ENCODE data around the gene PDIA2. TPM values are rescaled to one million over a fixed set of nuclear protein-coding genes. Genes with fewer than 3 reads are reported as not detected.

The PDIA2 gene
- total and polyA plus RNA-seq, 9 donors = 0.46 to 1.8 (median 0.63) TPM

DNA sequence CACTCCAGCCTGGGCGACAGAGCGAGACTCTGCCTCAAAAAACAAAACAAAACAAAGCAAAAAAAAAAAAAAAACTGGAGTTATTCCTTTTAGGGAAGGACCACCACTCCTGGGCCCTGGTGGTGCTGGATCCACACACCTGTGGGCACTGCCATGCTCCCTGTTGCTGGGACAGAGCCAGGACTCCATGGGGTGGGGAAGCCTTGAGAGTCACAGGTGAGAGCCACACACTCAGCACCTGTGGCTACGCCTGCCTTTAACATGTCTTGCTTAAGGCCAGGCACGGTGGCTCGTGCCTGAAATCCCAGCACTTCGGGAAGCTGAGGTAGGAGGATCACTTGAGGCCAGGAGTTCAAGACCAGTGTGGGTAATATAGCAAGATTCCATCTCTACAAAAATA is 18.3 kb downstream of the PDIA2 start:
- DNase-seq = no peak
- peaks cover 62% of the 10 kb centered on the region for H3K36me3 ChIP-seq (ENCODE audit: control insufficient read depth, insufficient read depth, low read length)
- H3K9me3 ChIP-seq (replicated peaks; ENCODE audit: control insufficient read depth, low read depth, low read length) = no peaks in the 10 kb centered on the region
- H3K4me1 ChIP-seq (ENCODE audit: control insufficient read depth, insufficient read depth, low read length) = no peaks in the 10 kb centered on the region
- WGBS (ENCODE audit: insufficient coverage) = 100% methylated on average over 1 of the region's 6 CpGs
- H3K4me3 ChIP-seq (ENCODE audit: low read length) = no peak overlapping the region
- no peaks in the 10 kb centered on the region for H3K27me3 ChIP-seq (ENCODE audit: control insufficient read depth, insufficient read depth, low read length)
- H3K27ac ChIP-seq (ENCODE audit: low read length) = no peak overlapping the region

DNA sequence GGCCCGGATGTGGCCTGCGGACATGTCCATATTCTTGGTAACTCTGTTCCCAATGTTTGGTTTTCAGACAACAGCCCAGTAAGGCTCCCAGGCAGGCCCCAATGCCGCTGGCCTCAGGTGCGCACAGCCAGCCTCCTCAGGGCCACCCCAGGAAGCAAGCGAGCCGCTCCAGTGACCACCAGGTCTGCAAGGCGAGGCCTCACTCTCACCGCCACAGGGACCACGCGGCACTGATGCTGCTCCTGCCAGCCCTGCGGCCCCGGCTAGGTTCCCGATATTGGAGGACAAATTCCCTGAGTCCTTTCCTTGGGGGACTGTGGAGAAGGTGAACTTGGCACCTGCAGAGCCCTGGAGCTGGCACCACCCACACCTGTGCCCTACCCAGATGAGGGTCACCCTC is 19.0 kb downstream of the PDIA2 start:
- Histone ChIP-seq H3K4me3 (ENCODE audit: low read length) (no peak overlapping the region), H3K9me3 (replicated peaks; ENCODE audit: control insufficient read depth, low read depth, low read length) (no peaks in the 10 kb centered on the region), H3K36me3 (ENCODE audit: control insufficient read depth, insufficient read depth, low read length) (peaks cover 59% of the 10 kb centered on the region), H3K27ac (ENCODE audit: low read length) (no peak overlapping the region), H3K4me1 (ENCODE audit: control insufficient read depth, insufficient read depth, low read length) (no peaks in the 10 kb centered on the region), H3K27me3 (ENCODE audit: control insufficient read depth, insufficient read depth, low read length) (no peaks in the 10 kb centered on the region)
- DNase-seq = no peak
- 95% methylated on average over 13 of the region's 13 CpGs for WGBS (ENCODE audit: insufficient coverage)

GRCh38 chr16:303760-304505 is 21.0 kb downstream of the PDIA2 start:
- no peaks in the 10 kb centered on the region for H3K27me3 ChIP-seq (ENCODE audit: control insufficient read depth, insufficient read depth, low read length)
- H3K4me1 ChIP-seq (ENCODE audit: control insufficient read depth, insufficient read depth, low read length) = no peaks in the 10 kb centered on the region
- DNase-seq = no peak
- no peak overlapping the region for H3K27ac ChIP-seq (ENCODE audit: low read length)
- WGBS (ENCODE audit: insufficient coverage) = 85% methylated on average over 37 of the region's 43 CpGs
- H3K4me3 ChIP-seq (ENCODE audit: low read length) = no peak overlapping the region
- peaks cover 53% of the 10 kb centered on the region for H3K36me3 ChIP-seq (ENCODE audit: control insufficient read depth, insufficient read depth, low read length)
- no peaks in the 10 kb centered on the region for H3K9me3 ChIP-seq (replicated peaks; ENCODE audit: control insufficient read depth, low read depth, low read length)

DNA sequence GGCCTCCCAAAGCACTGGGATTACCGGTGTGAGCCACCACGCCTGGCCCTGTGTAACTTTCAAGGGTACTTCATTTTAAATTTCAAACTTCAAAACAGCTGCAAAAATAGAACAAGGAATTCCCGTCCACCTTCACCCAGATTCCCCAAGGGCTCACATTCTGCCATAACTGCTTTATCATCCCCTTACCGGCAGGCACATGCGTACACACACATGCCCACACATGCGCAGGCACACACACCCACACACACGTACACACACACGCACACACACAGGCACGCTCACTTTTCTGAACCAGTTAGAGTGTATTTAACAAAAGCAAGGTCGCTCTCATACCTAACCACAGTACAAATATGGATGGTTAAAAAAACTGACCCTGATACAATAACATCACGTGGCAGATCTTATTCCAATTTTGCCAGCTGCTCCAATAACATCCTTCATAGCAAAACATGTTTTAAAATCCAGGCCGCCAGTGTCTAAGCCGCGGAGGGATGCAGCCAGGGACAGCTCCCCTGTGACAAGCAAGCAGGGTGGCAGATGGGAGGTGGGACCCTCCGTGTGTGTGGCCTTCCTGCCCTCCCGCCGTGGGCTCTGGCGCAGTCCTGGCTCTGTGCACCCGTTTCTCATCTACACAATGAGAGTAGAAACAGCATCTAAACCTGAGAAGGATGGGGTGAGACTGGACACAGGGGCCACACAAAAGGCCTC is 23.1 kb downstream of the PDIA2 start:
- no peaks in the 10 kb centered on the region for H3K4me1 ChIP-seq (ENCODE audit: control insufficient read depth, insufficient read depth, low read length)
- no peak overlapping the region for H3K4me3 ChIP-seq (ENCODE audit: low read length)
- H3K9me3 ChIP-seq (replicated peaks; ENCODE audit: control insufficient read depth, low read depth, low read length) = no peaks in the 10 kb centered on the region
- no peaks in the 10 kb centered on the region for H3K27me3 ChIP-seq (ENCODE audit: control insufficient read depth, insufficient read depth, low read length)
- H3K27ac ChIP-seq (ENCODE audit: low read length) = no peak overlapping the region
- peaks cover 60% of the 10 kb centered on the region for H3K36me3 ChIP-seq (ENCODE audit: control insufficient read depth, insufficient read depth, low read length)
- 70% methylated on average over 9 of the region's 19 CpGs for whole genome bisulfite sequencing (ENCODE audit: insufficient coverage)
- no peak for DNase-seq

DNA sequence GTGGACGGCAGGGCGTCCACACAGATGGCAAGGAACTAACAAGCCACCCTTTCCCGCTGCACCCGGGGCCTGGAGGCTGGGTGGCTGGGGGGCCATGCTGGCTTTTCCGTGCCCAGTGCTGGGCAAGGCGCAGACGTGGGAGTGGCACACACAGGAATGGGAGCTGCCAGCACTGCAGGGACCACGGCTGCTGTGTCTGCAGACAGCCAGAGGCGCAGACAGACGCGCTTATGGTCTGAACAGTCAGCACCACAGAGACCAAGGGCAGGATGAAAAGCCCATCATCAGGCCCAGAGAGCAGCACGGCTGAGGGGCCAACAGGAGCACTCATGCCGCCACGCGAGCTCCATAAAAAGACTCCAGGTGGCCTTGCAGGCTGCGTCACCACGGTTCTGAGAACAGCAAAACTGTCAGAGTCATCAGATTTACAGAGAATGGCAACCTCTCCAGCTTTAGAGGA is 24.0 kb downstream of the PDIA2 start:
- Histone ChIP-seq H3K9me3 (replicated peaks; ENCODE audit: control insufficient read depth, low read depth, low read length) (no peaks in the 10 kb centered on the region), H3K27me3 (ENCODE audit: control insufficient read depth, insufficient read depth, low read length) (no peaks in the 10 kb centered on the region), H3K36me3 (ENCODE audit: control insufficient read depth, insufficient read depth, low read length) (peaks cover 61% of the 10 kb centered on the region), H3K4me3 (ENCODE audit: low read length) (no peak overlapping the region), H3K27ac (ENCODE audit: low read length) (no peak overlapping the region), H3K4me1 (ENCODE audit: control insufficient read depth, insufficient read depth, low read length) (no peaks in the 10 kb centered on the region)
- DNase-seq = no peak
- 72% methylated on average over 15 of the region's 17 CpGs for WGBS (ENCODE audit: insufficient coverage)

GRCh38 chr16:307691-308312 is 24.8 kb downstream of the PDIA2 start:
- no peak overlapping the region for H3K27ac ChIP-seq (ENCODE audit: low read length)
- 81% methylated on average over 18 of the region's 21 CpGs for WGBS (ENCODE audit: insufficient coverage)
- H3K4me1 ChIP-seq (ENCODE audit: control insufficient read depth, insufficient read depth, low read length) = no peaks in the 10 kb centered on the region
- DNase-seq = no peak
- H3K9me3 ChIP-seq (replicated peaks; ENCODE audit: control insufficient read depth, low read depth, low read length) = no peaks in the 10 kb centered on the region
- H3K36me3 ChIP-seq (ENCODE audit: control insufficient read depth, insufficient read depth, low read length) = peaks cover 61% of the 10 kb centered on the region
- no peaks in the 10 kb centered on the region for H3K27me3 ChIP-seq (ENCODE audit: control insufficient read depth, insufficient read depth, low read length)
- no peak overlapping the region for H3K4me3 ChIP-seq (ENCODE audit: low read length)

DNA sequence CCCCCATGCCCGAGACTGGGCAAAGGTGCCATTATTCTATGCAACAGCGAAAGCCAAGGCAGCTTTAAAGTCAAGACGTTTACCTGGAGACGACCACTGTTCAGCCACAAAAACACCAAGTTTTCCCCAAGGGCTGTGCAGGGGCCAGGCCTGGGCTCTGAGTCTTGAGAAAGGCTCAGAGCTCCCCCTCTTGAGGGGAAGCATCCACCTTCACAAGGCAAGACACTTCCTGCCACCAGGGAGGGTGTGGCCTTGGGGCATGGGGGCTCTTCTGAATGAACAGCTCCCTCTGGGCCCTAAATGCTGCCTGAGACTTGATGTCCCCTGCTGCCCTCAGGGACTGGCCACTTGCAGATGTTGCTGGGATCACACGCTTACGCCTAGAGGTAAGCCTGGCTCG is 26.5 kb downstream of the PDIA2 start:
- Histone ChIP-seq H3K27ac (ENCODE audit: low read length) (no peak overlapping the region), H3K36me3 (ENCODE audit: control insufficient read depth, insufficient read depth, low read length) (peaks cover 64% of the 10 kb centered on the region), H3K4me3 (ENCODE audit: low read length) (no peak overlapping the region), H3K4me1 (ENCODE audit: control insufficient read depth, insufficient read depth, low read length) (no peaks in the 10 kb centered on the region), H3K9me3 (replicated peaks; ENCODE audit: control insufficient read depth, low read depth, low read length) (no peaks in the 10 kb centered on the region), H3K27me3 (ENCODE audit: control insufficient read depth, insufficient read depth, low read length) (no peaks in the 10 kb centered on the region)
- 81% methylated on average over 6 of the region's 7 CpGs for WGBS (ENCODE audit: insufficient coverage)
- DNase-seq = no peak

- no peaks in the 10 kb centered on the region for H3K4me1 ChIP-seq (ENCODE audit: control insufficient read depth, insufficient read depth, low read length)
- H3K27me3 ChIP-seq (ENCODE audit: control insufficient read depth, insufficient read depth, low read length) = no peaks in the 10 kb centered on the region
- DNase-seq = no peak
- H3K4me3 ChIP-seq (ENCODE audit: low read length) = no peak overlapping the region
- peaks cover 55% of the 10 kb centered on the region for H3K36me3 ChIP-seq (ENCODE audit: control insufficient read depth, insufficient read depth, low read length)
- H3K9me3 ChIP-seq (replicated peaks; ENCODE audit: control insufficient read depth, low read depth, low read length) = no peaks in the 10 kb centered on the region
- no peak overlapping the region for H3K27ac ChIP-seq (ENCODE audit: low read length)
- 97% methylated on average over 15 of the region's 15 CpGs for WGBS (ENCODE audit: insufficient coverage)
These were observed 28.8 kb downstream of the PDIA2 start for GRCh38 chr16:311725-312124.

GRCh38 chr16:314351-314750 is 31.4 kb downstream of the PDIA2 start:
- Histone ChIP-seq H3K27ac (ENCODE audit: low read length) (no peak overlapping the region), H3K9me3 (replicated peaks; ENCODE audit: control insufficient read depth, low read depth, low read length) (no peaks in the 10 kb centered on the region), H3K27me3 (ENCODE audit: control insufficient read depth, insufficient read depth, low read length) (no peaks in the 10 kb centered on the region), H3K36me3 (ENCODE audit: control insufficient read depth, insufficient read depth, low read length) (peaks cover 55% of the 10 kb centered on the region), H3K4me1 (ENCODE audit: control insufficient read depth, insufficient read depth, low read length) (peaks cover 3% of the 10 kb centered on the region), H3K4me3 (ENCODE audit: low read length) (no peak overlapping the region)
- DNase-seq = no peak
- WGBS (ENCODE audit: insufficient coverage) = 90% methylated on average over 15 of the region's 16 CpGs

DNA sequence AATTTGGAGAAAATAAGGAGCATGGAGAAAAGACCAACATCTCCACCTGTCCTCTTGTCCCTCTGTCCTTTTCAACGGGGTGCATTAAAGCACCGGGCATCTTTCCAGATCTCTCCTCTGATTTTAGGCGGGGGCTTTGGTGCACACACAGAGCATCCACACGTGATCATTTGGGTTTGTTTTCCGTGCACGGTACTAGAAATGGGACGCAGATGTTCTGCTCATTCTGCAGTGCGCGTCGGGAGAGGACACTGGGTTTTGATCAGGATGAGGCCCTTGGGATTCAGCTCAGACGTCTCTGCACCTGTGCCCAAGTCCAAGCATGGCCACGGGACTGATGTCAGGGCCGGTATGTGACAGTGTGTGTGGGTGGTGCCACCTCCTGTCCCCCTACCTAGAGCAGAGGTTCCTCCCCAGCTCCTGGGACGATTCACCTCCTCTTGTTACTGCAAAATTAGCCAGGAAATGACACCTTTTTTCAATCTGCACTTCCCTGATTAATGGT is 31.9 kb downstream of the PDIA2 start:
- 61% methylated on average over 10 of the region's 14 CpGs for WGBS (ENCODE audit: insufficient coverage)
- no peaks in the 10 kb centered on the region for H3K9me3 ChIP-seq (replicated peaks; ENCODE audit: control insufficient read depth, low read depth, low read length)
- no peak overlapping the region for H3K4me3 ChIP-seq (ENCODE audit: low read length)
- peaks cover 54% of the 10 kb centered on the region for H3K36me3 ChIP-seq (ENCODE audit: control insufficient read depth, insufficient read depth, low read length)
- H3K27me3 ChIP-seq (ENCODE audit: control insufficient read depth, insufficient read depth, low read length) = no peaks in the 10 kb centered on the region
- no peak for DNase-seq
- H3K4me1 ChIP-seq (ENCODE audit: control insufficient read depth, insufficient read depth, low read length) = peaks cover 3% of the 10 kb centered on the region
- H3K27ac ChIP-seq (ENCODE audit: low read length) = no peak overlapping the region
